Activated CD4-positive, alpha-beta T cell treated with anti-CD3 and anti-CD28 coated beads, Interleukin-2, amount 50 U/mL, for 48 hours (primary cell): ENCODE data around the gene KLHL6.
A peak's percentile ranks its signal among the peaks of the same experiment; 100 is the strongest.
"Not testable (repeated sequence)": the region's sequence is repeated elsewhere in the genome, so short reads cannot be mapped to it uniquely, and the experiment has no call there.

Experiments
- DNase-seq, 2 experiments: peaks; one replicate each; pipeline ENCODE4 v3.0.0-alpha.2; 2020

Gene KLHL6

GRCh38 chr3:183555541-183556081, at the start of gene KLHL6:
TSS of gene KLHL6 (minus strand) at chr3:183555706. CDS start at chr3:183555653, 53 bp downstream.
- DNase-seq, result peak; percentile 74 to 81

- no peak for DNase-seq
Observed at GRCh38 chr3:183597959-183598358, 42.5 kb upstream of the KLHL6 start.

- DNase-seq, result no peak
Observed at GRCh38 chr3:183594636-183595035, 39.1 kb upstream of the KLHL6 start.

GRCh38 chr3:183592821-183593220, 37.3 kb upstream of the KLHL6 start:
- no peak for DNase-seq

GRCh38 chr3:183591881-183592521, 36.5 kb upstream of the KLHL6 start:
- DNase-seq, result no peak

- DNase-seq, result no peak
Observed at GRCh38 chr3:183590442-183590841, 34.9 kb upstream of the KLHL6 start.

GRCh38 chr3:183587336-183587735, 31.8 kb upstream of the KLHL6 start:
- no peak for DNase-seq

GRCh38 chr3:183586477-183586876, 31.0 kb upstream of the KLHL6 start:
- no peak for DNase-seq

GRCh38 chr3:183584914-183585280, 29.4 kb upstream of the KLHL6 start:
- no peak for DNase-seq

- DNase-seq, result no peak
Observed at GRCh38 chr3:183584246-183584913, 28.9 kb upstream of the KLHL6 start.

- DNase-seq, result no peak
Observed at GRCh38 chr3:183583331-183584245, 28.1 kb upstream of the KLHL6 start.

- DNase-seq, result no peak
Observed at GRCh38 chr3:183582161-183582560, 26.7 kb upstream of the KLHL6 start.

GRCh38 chr3:183581496-183582155, 26.1 kb upstream of the KLHL6 start:
- no peak for DNase-seq

- no peak for DNase-seq
Observed at GRCh38 chr3:183579967-183580900, 24.7 kb upstream of the KLHL6 start.

GRCh38 chr3:183578179-183578578, 22.7 kb upstream of the KLHL6 start:
- DNase-seq, result no peak

GRCh38 chr3:183577346-183577745, 21.8 kb upstream of the KLHL6 start:
- DNase-seq, result no peak

GRCh38 chr3:183576487-183577107, 21.1 kb upstream of the KLHL6 start:
- no peak for DNase-seq

- no peak for DNase-seq
Observed at GRCh38 chr3:183572935-183573334, 17.4 kb upstream of the KLHL6 start.

GRCh38 chr3:183570191-183570590, 14.7 kb upstream of the KLHL6 start:
- not testable (repeated sequence) for DNase-seq

GRCh38 chr3:183566880-183567279, 11.4 kb upstream of the KLHL6 start:
- DNase-seq, result no peak

- DNase-seq, result peak in 1 of 2 experiments; percentile 21
Observed at GRCh38 chr3:183564046-183564445, 8.5 kb upstream of the KLHL6 start.
